ENCODE results near the gene KCMF1. TPM values are rescaled to one million over a fixed set of nuclear protein-coding genes. Genes with fewer than 3 reads are reported as not detected.

KCMF1 gene
- total RNA-seq, 1 donor from 2014 or later, result 64.2 TPM

- Histone ChIP-seq H3K36me3 (peaks cover 30% of the 10 kb centered on the region), H3K4me1 (no peaks in the 10 kb centered on the region), H3K27ac (no peak overlapping the region), H3K4me3 (no peak overlapping the region), H3K27me3 (ENCODE audit: low read depth) (no peaks in the 10 kb centered on the region), H3K9me3 (no peaks in the 10 kb centered on the region)
- peak in 1 of 2 donors; percentile 25 for ATAC-seq
- intact Hi-C loops (cut with DNase I), result no loop called here
- no peak for DNase-seq
- no peak for TF ChIP-seq CTCF (IDR thresholded peaks at IDR 0.05)
Measured at GRCh38 chr2:85057226-85057962, 86.4 kb downstream of the KCMF1 start.

DNA sequence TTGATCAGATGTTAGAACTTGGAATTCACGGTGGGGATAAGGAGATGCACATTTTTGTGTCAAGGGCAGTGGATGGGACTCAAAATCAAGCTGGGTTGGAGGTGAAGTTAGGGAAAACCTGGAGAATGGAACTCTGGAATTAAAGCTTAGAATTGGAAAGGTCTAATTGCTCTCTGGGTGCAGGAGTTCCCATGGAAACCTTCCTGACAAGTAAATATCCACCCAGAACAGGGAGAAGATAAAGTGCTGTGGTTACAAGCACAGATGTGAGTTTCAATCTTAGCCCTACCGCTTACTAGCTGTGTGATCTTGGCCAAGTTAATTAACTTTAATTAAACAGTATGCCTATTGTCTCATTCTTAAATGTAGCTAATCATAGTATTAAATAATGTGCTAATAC, 90.9 kb downstream of the KCMF1 start:
- Histone ChIP-seq H3K9me3 (no peaks in the 10 kb centered on the region), H3K4me3 (no peak overlapping the region), H3K27me3 (ENCODE audit: low read depth) (no peaks in the 10 kb centered on the region), H3K36me3 (no peaks in the 10 kb centered on the region), H3K27ac (no peak overlapping the region), H3K4me1 (peaks cover 4% of the 10 kb centered on the region)
- TF ChIP-seq CTCF (IDR thresholded peaks at IDR 0.05), result no peak
- ATAC-seq, result no peak
- DNase-seq, result no peak
- intact Hi-C loops (cut with DNase I), result loop anchor here (10.0 kb wide), 1 partner anchor 233 kb away; no protein-coding TSS in a partner anchor

DNA sequence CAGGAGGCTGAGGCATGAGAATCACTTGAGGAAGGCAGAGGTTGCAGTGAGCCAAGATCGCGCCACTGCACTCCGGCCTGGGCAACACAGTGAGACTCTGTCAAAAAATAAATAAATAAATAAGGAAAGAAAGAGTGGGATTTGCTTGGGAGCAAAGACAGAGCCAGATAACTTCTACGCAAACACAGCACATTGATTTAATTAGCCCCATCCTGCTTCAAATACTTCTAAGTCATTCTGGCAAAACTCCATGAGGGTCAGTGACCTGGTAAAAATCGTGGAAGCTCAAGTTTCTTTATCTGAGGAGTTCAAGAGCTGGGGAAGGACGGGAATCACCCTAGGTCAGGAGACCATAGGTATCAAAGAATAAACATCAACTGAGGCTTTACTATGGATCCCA, 91.6 kb downstream of the KCMF1 start:
- Histone ChIP-seq H3K27ac (no peak overlapping the region), H3K4me3 (no peak overlapping the region), H3K4me1 (peaks cover 10% of the 10 kb centered on the region), H3K9me3 (no peaks in the 10 kb centered on the region), H3K27me3 (ENCODE audit: low read depth) (no peaks in the 10 kb centered on the region), H3K36me3 (no peaks in the 10 kb centered on the region)
- DNase-seq (no peak), ATAC-seq (no peak)
- TF ChIP-seq CTCF (IDR thresholded peaks at IDR 0.05), result no peak
- intact Hi-C loops (cut with DNase I), result loop anchor here (10.0 kb wide), 1 partner anchor 232 kb away; no protein-coding TSS in a partner anchor

GRCh38 chr2:85063981-85064599, 93.1 kb downstream of the KCMF1 start:
- Histone ChIP-seq H3K4me1 (peaks cover 10% of the 10 kb centered on the region), H3K27ac (no peak overlapping the region), H3K36me3 (no peaks in the 10 kb centered on the region), H3K9me3 (no peaks in the 10 kb centered on the region), H3K4me3 (no peak overlapping the region), H3K27me3 (ENCODE audit: low read depth) (no peaks in the 10 kb centered on the region)
- DNase-seq (no peak), ATAC-seq (no peak)
- TF ChIP-seq CTCF (IDR thresholded peaks at IDR 0.05), result no peak
- intact Hi-C loops (cut with DNase I), result loop anchor here (10.0 kb wide), 1 partner anchor 231 kb away; no protein-coding TSS in a partner anchor

DNA sequence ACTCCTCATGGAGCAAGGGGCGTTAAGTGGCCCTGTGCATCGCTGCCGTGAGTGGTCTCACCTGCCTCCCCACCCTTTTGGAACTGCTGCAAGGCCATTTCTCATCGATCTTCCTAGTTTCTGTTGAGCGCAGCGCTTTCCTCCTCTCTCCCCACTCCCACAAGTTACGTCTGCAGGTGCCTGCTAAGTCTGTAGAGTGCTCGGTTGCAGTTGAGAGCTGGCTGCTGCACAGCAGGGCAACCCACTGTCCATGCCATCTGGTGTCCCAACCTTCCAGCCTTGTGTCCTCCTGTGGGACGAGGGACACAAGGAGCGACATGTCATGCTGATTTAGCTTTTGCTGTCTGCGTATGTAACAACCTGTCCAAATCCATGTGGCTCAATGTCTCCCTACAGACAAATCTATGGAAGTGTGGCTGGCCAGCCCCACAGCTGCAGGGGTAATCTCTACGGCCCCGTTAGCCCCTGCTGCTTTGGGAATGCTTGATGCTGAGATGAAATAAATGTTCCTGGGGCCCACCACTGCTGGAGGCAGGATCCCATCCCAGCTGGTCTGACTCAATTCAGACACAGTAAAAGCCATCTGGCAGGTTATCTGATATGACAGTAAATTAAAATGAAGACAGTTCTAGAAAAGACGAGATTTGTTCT, 94.1 kb downstream of the KCMF1 start:
- Histone ChIP-seq H3K27me3 (ENCODE audit: low read depth) (no peaks in the 10 kb centered on the region), H3K4me1 (peaks cover 10% of the 10 kb centered on the region), H3K4me3 (no peak overlapping the region), H3K9me3 (no peaks in the 10 kb centered on the region), H3K36me3 (no peaks in the 10 kb centered on the region), H3K27ac (no peak overlapping the region)
- no peak for TF ChIP-seq CTCF (IDR thresholded peaks at IDR 0.05)
- DNase-seq (no peak), ATAC-seq (no peak)
- intact Hi-C loops (cut with DNase I), result loop anchor here (10.0 kb wide), 1 partner anchor 230 kb away; no protein-coding TSS in a partner anchor
